ENCODE measurements around the gene ANXA11. TPM values are rescaled to one million over a fixed set of nuclear protein-coding genes. Genes with fewer than 3 reads are reported as not detected.

ANXA11 gene
- total and polyA plus RNA-seq, 7 donors, result 63.2 to 323 (median 109) TPM

DNA sequence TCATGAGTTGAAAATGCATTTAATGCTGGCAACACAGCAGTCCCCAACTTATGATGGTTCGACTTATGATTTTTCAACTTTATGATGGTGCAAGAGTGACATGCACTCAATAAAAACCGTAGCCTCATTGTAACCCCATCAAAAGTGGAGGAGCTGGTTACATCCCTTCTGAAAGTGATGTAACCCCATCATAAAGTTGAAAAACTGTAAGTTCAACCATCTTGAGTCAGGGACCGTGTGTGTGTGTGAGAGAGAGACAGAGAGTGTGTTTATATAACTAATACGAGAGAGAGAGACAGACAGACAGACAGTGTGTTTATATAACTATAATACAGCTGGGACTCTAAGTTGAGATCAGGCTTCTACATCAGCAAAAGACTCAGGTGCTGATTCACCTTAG, 21.0 kb downstream of the ANXA11 start:
- intact Hi-C loops (cut with DNase I), result no loop called here
- H3K27ac ChIP-seq, result no peak overlapping the region

DNA sequence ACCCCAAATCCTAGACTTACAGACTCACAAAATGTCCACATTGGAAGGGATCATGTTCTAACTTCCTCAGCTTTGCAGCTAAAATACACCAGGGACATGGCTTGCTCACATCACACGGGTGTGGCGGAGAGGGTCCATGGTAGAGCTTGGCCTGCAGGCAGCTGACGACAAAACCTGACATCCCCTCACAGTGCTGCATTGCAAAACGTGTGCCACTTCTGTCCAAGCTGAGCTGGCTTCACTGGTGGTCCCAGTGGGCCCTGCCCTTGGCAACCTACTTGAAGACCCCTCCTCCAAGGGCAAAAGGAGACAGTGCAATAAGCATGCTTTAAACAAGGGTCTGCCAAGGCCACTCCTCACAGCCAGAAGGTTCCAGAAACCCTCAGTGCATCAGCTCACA, 21.9 kb downstream of the ANXA11 start:
- no peak overlapping the region for H3K4me3 ChIP-seq
- TF ChIP-seq EP300 (IDR thresholded peaks at IDR 0.05), result no peak
- TF ChIP-seq POLR2A (IDR thresholded peaks at IDR 0.05), result no peak
- TF ChIP-seq, protein P1, sequence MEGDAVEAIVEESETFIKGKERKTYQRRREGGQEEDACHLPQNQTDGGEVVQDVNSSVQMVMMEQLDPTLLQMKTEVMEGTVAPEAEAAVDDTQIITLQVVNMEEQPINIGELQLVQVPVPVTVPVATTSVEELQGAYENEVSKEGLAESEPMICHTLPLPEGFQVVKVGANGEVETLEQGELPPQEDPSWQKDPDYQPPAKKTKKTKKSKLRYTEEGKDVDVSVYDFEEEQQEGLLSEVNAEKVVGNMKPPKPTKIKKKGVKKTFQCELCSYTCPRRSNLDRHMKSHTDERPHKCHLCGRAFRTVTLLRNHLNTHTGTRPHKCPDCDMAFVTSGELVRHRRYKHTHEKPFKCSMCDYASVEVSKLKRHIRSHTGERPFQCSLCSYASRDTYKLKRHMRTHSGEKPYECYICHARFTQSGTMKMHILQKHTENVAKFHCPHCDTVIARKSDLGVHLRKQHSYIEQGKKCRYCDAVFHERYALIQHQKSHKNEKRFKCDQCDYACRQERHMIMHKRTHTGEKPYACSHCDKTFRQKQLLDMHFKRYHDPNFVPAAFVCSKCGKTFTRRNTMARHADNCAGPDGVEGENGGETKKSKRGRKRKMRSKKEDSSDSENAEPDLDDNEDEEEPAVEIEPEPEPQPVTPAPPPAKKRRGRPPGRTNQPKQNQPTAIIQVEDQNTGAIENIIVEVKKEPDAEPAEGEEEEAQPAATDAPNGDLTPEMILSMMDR (IDR thresholded peaks at IDR 0.05), result no peak
- no peak for TF ChIP-seq POLR2AphosphoS5 (IDR thresholded peaks at IDR 0.05)
- WGBS, 2 donors, result 86 to 94% methylated on average over 4 of the region's 4 CpGs
- intact Hi-C loops (cut with DNase I), result no loop called here
- peaks cover 0 to 5% (median 0%) of the 10 kb centered on the region in 4 donors for H3K36me3 ChIP-seq
- no peak for DNase-seq
- H3K27me3 ChIP-seq, result no peaks in the 10 kb centered on the region
- H3K9me3 ChIP-seq, result no peaks in the 10 kb centered on the region
- peaks cover 0 to 71% (median 58%) of the 10 kb centered on the region in 4 donors for H3K4me1 ChIP-seq
- no peak overlapping the region for H3K27ac ChIP-seq

More for the DNA sequence above, 21.0 kb downstream of the ANXA11 start:
- H3K9me3 ChIP-seq, result no peaks in the 10 kb centered on the region
- WGBS, 2 donors, result 49 to 68% methylated on average over 4 of the region's 4 CpGs
- TF ChIP-seq, protein P1 (IDR thresholded peaks at IDR 0.05), result no peak
- no peak for TF ChIP-seq POLR2A (IDR thresholded peaks at IDR 0.05)
- no peak for TF ChIP-seq EP300 (IDR thresholded peaks at IDR 0.05)
- TF ChIP-seq POLR2AphosphoS5 (IDR thresholded peaks at IDR 0.05), result no peak
- H3K4me1 ChIP-seq, result peaks cover 0 to 72% (median 63%) of the 10 kb centered on the region in 4 donors
- no peak for DNase-seq
- no peaks in the 10 kb centered on the region for H3K27me3 ChIP-seq
- no peak overlapping the region for H3K4me3 ChIP-seq
- H3K36me3 ChIP-seq, result peaks cover 0 to 5% (median 0%) of the 10 kb centered on the region in 4 donors

DNA sequence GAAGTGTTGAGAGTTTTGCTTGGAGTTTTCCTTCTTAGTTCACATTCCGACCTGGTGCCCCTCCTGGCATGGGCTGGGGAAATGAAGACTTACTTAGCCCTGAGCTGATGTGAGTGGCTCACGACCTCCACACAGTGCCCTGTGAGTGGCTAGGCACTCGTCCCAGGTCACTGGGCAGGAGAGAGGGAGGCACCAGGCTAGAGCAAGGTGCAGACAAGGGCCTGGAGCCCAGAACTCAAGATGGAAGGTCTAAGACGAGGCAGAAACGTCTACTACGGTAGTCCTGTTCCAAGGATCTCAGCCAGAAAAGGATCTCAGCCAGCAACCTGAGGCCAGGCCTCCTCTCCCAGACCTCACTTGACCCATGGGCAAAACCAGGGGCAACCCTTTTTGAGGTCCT, 22.4 kb downstream of the ANXA11 start:
- TF ChIP-seq POLR2A (IDR thresholded peaks at IDR 0.05) (no peak), POLR2AphosphoS5 (IDR thresholded peaks at IDR 0.05) (no peak), EP300 (IDR thresholded peaks at IDR 0.05) (no peak)
- TF ChIP-seq, protein P1 (IDR thresholded peaks at IDR 0.05), result no peak
- intact Hi-C loops (cut with DNase I), result no loop called here
- WGBS, 2 donors, result 85 to 93% methylated on average over 6 of the region's 6 CpGs
- Histone ChIP-seq H3K27ac (no peak overlapping the region), H3K4me3 (no peak overlapping the region), H3K9me3 (no peaks in the 10 kb centered on the region), H3K27me3 (no peaks in the 10 kb centered on the region), H3K4me1 (peaks cover 0 to 71% (median 57%) of the 10 kb centered on the region in 4 donors), H3K36me3 (peaks cover 0 to 5% (median 0%) of the 10 kb centered on the region in 4 donors)
- DNase-seq, result no peak

DNA sequence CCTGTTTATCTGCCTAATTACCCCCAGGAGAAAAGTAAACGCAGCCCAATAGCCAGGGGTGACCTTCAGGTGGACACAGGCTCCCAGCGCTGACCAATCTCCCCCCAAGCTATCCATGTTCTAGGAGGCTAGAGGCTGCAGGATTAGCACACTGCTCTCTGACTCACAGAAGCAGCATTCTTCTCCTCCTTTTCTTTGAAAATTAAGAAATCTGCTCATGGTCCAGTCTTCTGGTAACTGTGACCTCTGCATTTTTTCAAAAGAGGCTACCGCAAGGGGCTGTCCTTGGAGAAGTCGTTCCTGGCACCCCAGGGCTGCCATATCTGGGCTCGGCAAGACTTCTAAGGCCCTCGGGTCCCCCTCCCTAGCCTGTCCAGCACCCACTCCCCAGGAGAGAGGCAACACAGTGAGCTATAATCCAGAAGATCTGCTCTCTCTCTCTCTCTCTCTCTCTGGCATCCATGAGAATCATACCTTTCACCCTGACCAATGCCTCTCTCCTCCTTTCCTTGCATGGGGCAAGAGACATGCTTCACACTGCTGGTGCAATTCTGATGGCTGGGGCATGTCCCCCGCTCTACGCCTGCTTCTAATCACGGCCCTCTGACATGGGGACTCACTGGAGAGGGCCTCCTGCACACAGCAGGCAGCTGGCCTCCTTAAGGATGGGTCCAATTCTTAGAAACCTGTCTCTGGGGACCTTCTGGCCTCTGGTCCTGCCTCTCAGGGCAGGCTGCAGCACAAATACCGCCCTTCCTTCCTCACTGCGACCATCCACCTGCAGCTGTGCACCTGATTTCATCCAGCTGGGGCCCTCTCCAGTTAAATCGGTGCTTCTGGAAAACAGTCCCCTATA, 27.3 kb downstream of the ANXA11 start:
- Histone ChIP-seq H3K27me3 (no peaks in the 10 kb centered on the region), H3K4me1 (peaks cover 0 to 54% (median 28%) of the 10 kb centered on the region in 4 donors), H3K27ac (no peak overlapping the region), H3K9me3 (no peaks in the 10 kb centered on the region), H3K36me3 (peaks cover 0 to 8% (median 3%) of the 10 kb centered on the region in 4 donors), H3K4me3 (no peak overlapping the region)
- intact Hi-C loops (cut with DNase I), result no loop called here
- DNase-seq, result no peak
- WGBS, 2 donors, result 79 to 89% methylated on average over 12 of the region's 12 CpGs
- TF ChIP-seq POLR2AphosphoS5 (IDR thresholded peaks at IDR 0.05), result no peak
- no peak for TF ChIP-seq POLR2A (IDR thresholded peaks at IDR 0.05)
- TF ChIP-seq, protein P1 (IDR thresholded peaks at IDR 0.05), result no peak
- no peak for TF ChIP-seq EP300 (IDR thresholded peaks at IDR 0.05)
